Heart left ventricle (tissue), 16 donors: Measurements from ENCODE around the gene DPM1. TPM values are rescaled to one million over a fixed set of nuclear protein-coding genes. Genes with fewer than 3 reads are reported as not detected.
A peak's percentile ranks its signal among the peaks of the same experiment; 100 is the strongest.

Source experiments
- ATAC-seq, 4 donors: fragments of 200-7000 bp; cut with Tn5 transposase; one replicate each; pipeline ENCODE4 v1.9.1; 2020 to 2022; ENCODE audit warnings: moderate library complexity in 4 of 4, mild to moderate bottlenecking in 3 of 4, moderate number of reproducible peaks in 1 of 4
- DNase-seq, 5 donors: peaks; one replicate each; pipeline ENCODE4 v3.0.0-alpha.2; 2020
- H3K27ac ChIP-seq, 12 donors: fragments of 200-600 bp; sonication (generic) in 4 of 12; one replicate each; pipeline versions ENCODE4 v1.5.0 to v1.8.0; 2016 to 2022; ENCODE audit warnings: mild to moderate bottlenecking in 2 of 12
- H3K27me3 ChIP-seq, 9 donors: fragments of 200-600 bp; sonication (generic) in 2 of 9; one replicate each; pipeline versions ENCODE4 v1.5.1 to v1.8.0; 2016 to 2022; ENCODE audit warnings: mild to moderate bottlenecking in 3 of 9
- H3K36me3 ChIP-seq, 9 donors: fragments of 200-600 bp; sonication (generic) in 2 of 9; one replicate each; pipeline versions ENCODE4 v1.5.0 to v1.8.0; 2018 to 2022; ENCODE audit warnings: mild to moderate bottlenecking in 2 of 9
- H3K4me1 ChIP-seq, 12 donors: fragments of 200-600 bp; sonication (generic) in 4 of 12; one replicate each; pipeline versions ENCODE4 v1.5.0 to v1.8.0; 2016 to 2022; ENCODE audit warnings: mild to moderate bottlenecking in 3 of 12
- H3K4me3 ChIP-seq, 12 donors: fragments of 200-600 bp; sonication (generic) in 4 of 12; one replicate each; pipeline versions ENCODE4 v1.5.0 to v1.8.0; 2017 to 2022; ENCODE audit warnings: mild to moderate bottlenecking in 9 of 12, moderate library complexity in 4 of 12
- H3K9me3 ChIP-seq, 12 donors: fragments of 200-600 bp; sonication (generic) in 4 of 12; one replicate each; pipeline versions ENCODE4 v1.5.0 to v1.8.0; 2016 to 2022; ENCODE audit warnings: mild to moderate bottlenecking in 1 of 12
- POLR2A ChIP-seq, 2 donors: fragments of 450-650 bp; IDR thresholded peaks; one replicate each; pipeline ENCODE4 v1.6.1; 2017; ENCODE audit warnings: antibody characterized with exemption in 2 of 2, mild to moderate bottlenecking in 2 of 2, moderate library complexity in 2 of 2
- WGBS, 4 donors: extraction: QIAGEN DNeasy Blood & Tissue Kit in 2 of 4; methylation state at CpG; one replicate each; pipeline versions ENCODE4 v1.1.5 to v1.1.7; 2013 to 2018; 5-methylcytosine and 5-hydroxymethylcytosine counted together
- intact Hi-C, 10 donors: fragments of 100-400 bp; cut with DNase I; formaldehyde crosslinking; loops; one replicate each; pipeline versions ENCODE4 v1.11.1 to v1.14.2; 2022
- polyA plus RNA-seq, 2 donors: library from polyadenylated mRNA; stranded (reverse); fragments of 200-250 nt; gene quantifications; one replicate each; pipeline ENCODE4 v1.2.3, GENCODE V29; 2013
- total RNA-seq, 9 donors: library from RNA; depleted of rRNA in 2 of 9; stranded (reverse); fragments of >200 nt in 2 of 9; fragmentation: NEBNext Ultra II Directional in 3 of 9; extraction: Animal tissue kit (Norgen Biotek cat#: 25700) in 3 of 9; gene quantifications; one replicate each; pipeline versions ENCODE4 v1.1.0 to v1.2.4, GENCODE V29; 2016 to 2023
- TF ChIP-seq, protein P1 (sequence below), 12 donors: fragments of 200-600 bp; sonication (generic) in 4 of 12; IDR thresholded peaks; one replicate each; pipeline versions ENCODE4 v1.5.0 to v1.8.0; 2018 to 2022; ENCODE audit warnings: antibody characterized with exemption in 12 of 12, mild to moderate bottlenecking in 5 of 12
- donor health status: ischemic (EF 13 %, LVEDD 7.1; RV severe dilation, severe dysfunction).
- donor health status: healthy with polysubstance abuse.
- donor health status: DM: no; HTN: yes; CAD: no.
- donor health status: DM: no; HTN: no; CAD: no.
- donor health status: ischemic (EF 25% LVEDD 6.9; RV normal size, moderate dysfunction).
- donor health status: ischemic (EF 25% LVEDD 5.7; RV mildly dilated, moderate dysfunction).
- donor health status: healthy.
- donor health status: DM: yes; HTN: yes; CAD: no.
- donor health status: ischemic (EF 35%, LVEDD 5.7; RV mildly dilated, moderate dysfunction).
- donor health status: nonischemic (EF 11% LVEDD 7.7; RV severe dilation, severe dysfunction).
- donor health status: DM: yes; HTN: yes; CAD: no.
- donor health status: PGD.
- donor health status: ischemic (EF 29% LVEDD 5.4; RV normal size, mild dysfunction).
- donor health status: nonischemic (EF 23%, LVEDD 6.1; RV moderate dilation, normal function).

The DPM1 gene
- total and polyA plus RNA-seq, 11 donors, result 32.5 to 58.2 (median 49.5) TPM

DNA sequence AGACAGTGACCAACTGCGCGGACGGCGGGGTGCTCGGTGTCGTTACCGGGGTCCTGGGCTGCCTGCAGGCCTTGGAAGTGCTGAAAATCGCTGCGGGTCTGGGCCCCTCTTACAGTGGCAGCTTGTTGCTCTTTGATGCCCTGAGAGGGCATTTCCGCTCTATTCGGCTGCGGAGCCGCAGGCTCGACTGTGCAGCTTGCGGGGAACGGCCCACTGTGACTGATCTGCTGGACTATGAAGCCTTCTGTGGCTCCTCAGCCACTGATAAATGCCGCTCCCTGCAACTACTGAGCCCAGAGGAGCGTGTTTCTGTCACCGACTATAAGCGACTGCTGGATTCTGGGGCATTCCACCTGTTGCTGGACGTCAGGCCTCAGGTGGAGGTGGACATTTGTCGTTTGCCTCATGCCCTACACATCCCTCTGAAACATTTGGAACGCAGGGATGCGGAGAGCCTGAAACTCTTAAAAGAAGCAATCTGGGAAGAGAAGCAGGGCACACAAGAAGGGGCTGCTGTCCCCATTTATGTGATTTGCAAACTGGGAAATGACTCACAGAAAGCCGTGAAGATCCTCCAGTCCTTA is 1.3 kb upstream of the DPM1 start:
- H3K36me3 ChIP-seq, result peaks cover 0 to 25% (median 16%) of the 10 kb centered on the region in 9 donors
- H3K4me3 ChIP-seq, result peak overlapping the region; percentile 70 to 97 (median 92)
- intact Hi-C loops, result loop anchor here in 3 of 10 donors (2.0 to 5.0 kb wide), 2 partner anchors 29 to 167 kb away; partner anchors contain the start of gene ADNP (in 2 of the 3)
- H3K9me3 ChIP-seq, result peaks cover 0 to 7% (median 0%) of the 10 kb centered on the region in 12 donors
- 46 to 60% (median 55%) methylated on average over 17 to 25 of the region's 25 CpGs for WGBS, 4 donors
- no peaks in the 10 kb centered on the region for H3K27me3 ChIP-seq
- H3K4me1 ChIP-seq, result peaks cover 5 to 57% (median 43%) of the 10 kb centered on the region in 12 donors
- peak in 1 of 4 donors; percentile 2 for ATAC-seq
- H3K27ac ChIP-seq, result peak overlapping the region in 6 of 12 donors; percentile 86 to 98 (median 94)
- TF ChIP-seq POLR2A (IDR thresholded peaks at IDR 0.05), result no peak
- TF ChIP-seq, protein P1, sequence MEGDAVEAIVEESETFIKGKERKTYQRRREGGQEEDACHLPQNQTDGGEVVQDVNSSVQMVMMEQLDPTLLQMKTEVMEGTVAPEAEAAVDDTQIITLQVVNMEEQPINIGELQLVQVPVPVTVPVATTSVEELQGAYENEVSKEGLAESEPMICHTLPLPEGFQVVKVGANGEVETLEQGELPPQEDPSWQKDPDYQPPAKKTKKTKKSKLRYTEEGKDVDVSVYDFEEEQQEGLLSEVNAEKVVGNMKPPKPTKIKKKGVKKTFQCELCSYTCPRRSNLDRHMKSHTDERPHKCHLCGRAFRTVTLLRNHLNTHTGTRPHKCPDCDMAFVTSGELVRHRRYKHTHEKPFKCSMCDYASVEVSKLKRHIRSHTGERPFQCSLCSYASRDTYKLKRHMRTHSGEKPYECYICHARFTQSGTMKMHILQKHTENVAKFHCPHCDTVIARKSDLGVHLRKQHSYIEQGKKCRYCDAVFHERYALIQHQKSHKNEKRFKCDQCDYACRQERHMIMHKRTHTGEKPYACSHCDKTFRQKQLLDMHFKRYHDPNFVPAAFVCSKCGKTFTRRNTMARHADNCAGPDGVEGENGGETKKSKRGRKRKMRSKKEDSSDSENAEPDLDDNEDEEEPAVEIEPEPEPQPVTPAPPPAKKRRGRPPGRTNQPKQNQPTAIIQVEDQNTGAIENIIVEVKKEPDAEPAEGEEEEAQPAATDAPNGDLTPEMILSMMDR (IDR thresholded peaks at IDR 0.05), result no peak
- no peak for DNase-seq

DNA sequence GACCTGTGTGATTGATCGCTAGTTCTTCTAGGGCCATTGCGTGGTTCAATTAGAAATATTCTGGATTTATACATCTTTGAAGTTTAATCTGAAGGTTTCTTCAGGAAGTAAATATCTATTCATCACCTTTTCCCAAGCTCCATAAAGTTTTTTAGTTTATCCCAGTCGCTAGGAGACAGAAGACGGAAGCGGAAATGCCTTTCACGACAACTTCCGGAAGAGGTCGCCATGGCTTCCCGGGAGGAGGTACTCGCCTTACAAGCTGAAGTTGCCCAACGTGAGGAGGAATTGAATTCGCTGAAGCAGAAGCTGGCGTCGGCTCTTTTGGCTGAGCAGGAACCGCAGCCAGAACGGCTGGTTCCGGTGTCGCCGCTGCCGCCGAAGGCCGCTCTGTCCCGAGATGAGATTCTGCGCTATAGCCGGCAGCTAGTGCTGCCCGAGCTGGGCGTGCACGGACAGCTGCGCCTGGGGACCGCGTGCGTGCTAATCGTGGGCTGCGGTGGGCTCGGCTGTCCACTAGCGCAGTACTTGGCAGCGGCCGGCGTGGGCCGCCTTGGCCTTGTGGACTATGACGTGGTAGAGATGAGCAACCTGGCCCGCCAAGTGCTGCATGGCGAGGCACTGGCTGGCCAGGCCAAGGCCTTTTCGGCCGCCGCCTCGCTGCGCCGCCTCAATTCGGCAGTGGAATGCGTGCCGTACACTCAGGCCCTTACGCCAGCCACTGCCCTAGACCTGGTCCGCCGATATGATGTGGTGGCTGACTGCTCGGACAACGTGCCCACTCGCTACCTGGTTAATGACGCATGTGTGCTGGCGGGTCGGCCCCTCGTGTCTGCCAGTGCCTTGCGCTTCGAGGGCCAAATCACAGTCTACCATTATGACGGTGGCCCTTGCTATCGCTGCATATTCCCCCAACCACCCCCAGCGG is 547 bp upstream of the DPM1 start, which contains the start of gene MOCS3:
TSS of gene MOCS3 (plus strand) at position 204 of the 928 bp plus-strand sequence. CDS start at position 229, 25 bp downstream.
- Histone ChIP-seq H3K4me3 (peak within 1 kb of the TSS; percentile 70 to 97 (median 92)), H3K9me3 (peaks cover 0 to 7% (median 0%) of the 10 kb centered on the region in 12 donors), H3K27me3 (no peaks in the 10 kb centered on the region), H3K27ac (peak within 1 kb of the TSS; percentile 86 to 98 (median 92)), H3K36me3 (peaks cover 0 to 32% (median 23%) of the 10 kb centered on the region in 9 donors), H3K4me1 (peaks cover 5 to 58% (median 45%) of the 10 kb centered on the region in 12 donors)
- WGBS, 4 donors, result 1 to 3% (median 1%) methylated on average over 51 to 67 of the region's 67 CpGs
- TF ChIP-seq, protein P1 (IDR thresholded peaks at IDR 0.05), result peak in 2 of 12 donors; percentile 20 to 24
- TF ChIP-seq POLR2A (IDR thresholded peaks at IDR 0.05), result peak in 1 of 2 donors; percentile 1
- DNase-seq (peak; percentile 83 to 87 (median 86)), ATAC-seq (peak; percentile 68 to 88 (median 84))
- intact Hi-C loops, result loop anchor here in 4 of 10 donors (1.0 to 5.0 kb wide), 3 partner anchors 28 to 167 kb away; partner anchors contain the start of gene ADNP (in 3 of the 4)

DNA sequence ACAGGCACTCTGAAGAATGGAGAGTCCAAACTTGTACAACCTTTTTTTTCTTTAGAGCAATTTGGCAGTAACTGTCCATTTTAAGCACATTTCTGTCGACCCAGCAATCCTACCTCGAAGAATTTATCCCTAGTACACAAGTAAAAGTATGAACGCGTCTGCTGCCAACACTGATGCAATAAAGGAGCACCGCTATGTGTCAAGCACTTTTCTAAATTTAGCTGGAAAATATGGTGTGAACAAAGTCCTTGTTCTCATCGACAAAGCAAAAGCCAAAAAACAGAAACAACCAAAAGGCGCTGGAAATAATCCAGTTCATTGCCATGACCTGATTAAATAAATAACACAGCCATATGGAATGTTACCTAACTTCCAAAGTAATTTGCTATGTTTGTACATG is 1.1 kb downstream of the DPM1 start:
- H3K9me3 ChIP-seq, result peaks cover 0 to 5% (median 0%) of the 10 kb centered on the region in 12 donors
- DNase-seq (no peak), ATAC-seq (peak in 3 of 4 donors; percentile 14 to 61 (median 38))
- WGBS, 4 donors, result 13 to 17% (median 15%) methylated on average over 7 of the region's 7 CpGs
- peaks cover 0 to 46% (median 39%) of the 10 kb centered on the region in 9 donors for H3K36me3 ChIP-seq
- H3K4me1 ChIP-seq, result peaks cover 5 to 58% (median 45%) of the 10 kb centered on the region in 12 donors
- no peaks in the 10 kb centered on the region for H3K27me3 ChIP-seq
- peak overlapping the region in 10 of 12 donors; percentile 86 to 98 (median 93) for H3K27ac ChIP-seq
- H3K4me3 ChIP-seq, result peak overlapping the region; percentile 70 to 97 (median 92)
- TF ChIP-seq, protein P1 (IDR thresholded peaks at IDR 0.05), result no peak
- TF ChIP-seq POLR2A (IDR thresholded peaks at IDR 0.05), result no peak
- intact Hi-C loops, result loop anchor here in 1 of 10 donors (5.0 kb wide), 1 partner anchor 165 kb away; no protein-coding TSS in a partner anchor
